ENCODE results near the gene PLAAT1.

Gene PLAAT1

GRCh38 chr3:193295985-193296384 lies 55.0 kb downstream of the PLAAT1 start:
- H3K9me3 ChIP-seq (ENCODE audit: low read length) = no peaks in the 10 kb centered on the region
- TF ChIP-seq CTCF (IDR thresholded peaks at IDR 0.05; ENCODE audit: low read length) = no peak
- TF ChIP-seq EZH2 (IDR thresholded peaks at IDR 0.05; ENCODE audit: borderline replicate concordance, low read length) = no peak
- no peak overlapping the region for H3K9ac ChIP-seq (ENCODE audit: low read length)
- no peak overlapping the region for H3K4me3 ChIP-seq (ENCODE audit: low read depth, low read length, poor library complexity, severe bottlenecking)
- H3F3A ChIP-seq (ENCODE audit: insufficient read depth, low read length) = no peaks in the 10 kb centered on the region
- H3K4me2 ChIP-seq (ENCODE audit: low read length) = no peak overlapping the region
- no peaks in the 10 kb centered on the region for H3K9me2 ChIP-seq (ENCODE audit: low read depth, low read length)
- no peak overlapping the region for H3K27ac ChIP-seq (ENCODE audit: low read depth, low read length, poor library complexity, severe bottlenecking)
- no peaks in the 10 kb centered on the region for H4K20me1 ChIP-seq (ENCODE audit: insufficient read depth, low read length)
- H3K36me3 ChIP-seq (ENCODE audit: insufficient read depth, low read length) = no peaks in the 10 kb centered on the region
- no peak overlapping the region for H2AFZ ChIP-seq (ENCODE audit: low read length)
- no peaks in the 10 kb centered on the region for H3K79me2 ChIP-seq (ENCODE audit: insufficient read depth, low read length)
- H3K4me1 ChIP-seq (ENCODE audit: insufficient read depth, low read length, severe bottlenecking) = no peaks in the 10 kb centered on the region
- no peaks in the 10 kb centered on the region for H3K27me3 ChIP-seq (ENCODE audit: insufficient read depth, low read length)

- no peak overlapping the region for H2AFZ ChIP-seq (ENCODE audit: low read length)
- no peak overlapping the region for H3K4me2 ChIP-seq (ENCODE audit: low read length)
- no peaks in the 10 kb centered on the region for H3K36me3 ChIP-seq (ENCODE audit: insufficient read depth, low read length)
- no peak overlapping the region for H3K9ac ChIP-seq (ENCODE audit: low read length)
- no peaks in the 10 kb centered on the region for H3K79me2 ChIP-seq (ENCODE audit: insufficient read depth, low read length)
- no peaks in the 10 kb centered on the region for H3K9me2 ChIP-seq (ENCODE audit: low read depth, low read length)
- no peak overlapping the region for H3K4me3 ChIP-seq (ENCODE audit: low read depth, low read length, poor library complexity, severe bottlenecking)
- no peak for TF ChIP-seq EZH2 (IDR thresholded peaks at IDR 0.05; ENCODE audit: borderline replicate concordance, low read length)
- no peak for TF ChIP-seq CTCF (IDR thresholded peaks at IDR 0.05; ENCODE audit: low read length)
- H3K4me1 ChIP-seq (ENCODE audit: insufficient read depth, low read length, severe bottlenecking) = no peaks in the 10 kb centered on the region
- H3K9me3 ChIP-seq (ENCODE audit: low read length) = no peaks in the 10 kb centered on the region
- no peaks in the 10 kb centered on the region for H3F3A ChIP-seq (ENCODE audit: insufficient read depth, low read length)
- no peaks in the 10 kb centered on the region for H3K27me3 ChIP-seq (ENCODE audit: insufficient read depth, low read length)
- H3K27ac ChIP-seq (ENCODE audit: low read depth, low read length, poor library complexity, severe bottlenecking) = no peak overlapping the region
- no peaks in the 10 kb centered on the region for H4K20me1 ChIP-seq (ENCODE audit: insufficient read depth, low read length)
These were observed 56.4 kb downstream of the PLAAT1 start for GRCh38 chr3:193297421-193297820.

GRCh38 chr3:193301433-193301832 lies 60.4 kb downstream of the PLAAT1 start:
- Histone ChIP-seq H3K27me3 (ENCODE audit: insufficient read depth, low read length) (no peaks in the 10 kb centered on the region), H3K4me2 (ENCODE audit: low read length) (no peak overlapping the region), H3K4me3 (ENCODE audit: low read depth, low read length, poor library complexity, severe bottlenecking) (no peak overlapping the region), H3K27ac (ENCODE audit: low read depth, low read length, poor library complexity, severe bottlenecking) (no peak overlapping the region), H3K9me2 (ENCODE audit: low read depth, low read length) (no peaks in the 10 kb centered on the region), H3K9ac (ENCODE audit: low read length) (no peak overlapping the region), H4K20me1 (ENCODE audit: insufficient read depth, low read length) (no peaks in the 10 kb centered on the region), H3K9me3 (ENCODE audit: low read length) (no peaks in the 10 kb centered on the region), H3F3A (ENCODE audit: insufficient read depth, low read length) (no peaks in the 10 kb centered on the region), H3K36me3 (ENCODE audit: insufficient read depth, low read length) (no peaks in the 10 kb centered on the region), H2AFZ (ENCODE audit: low read length) (no peak overlapping the region), H3K79me2 (ENCODE audit: insufficient read depth, low read length) (no peaks in the 10 kb centered on the region), H3K4me1 (ENCODE audit: insufficient read depth, low read length, severe bottlenecking) (no peaks in the 10 kb centered on the region)
- TF ChIP-seq CTCF (IDR thresholded peaks at IDR 0.05; ENCODE audit: low read length) = no peak
- no peak for TF ChIP-seq EZH2 (IDR thresholded peaks at IDR 0.05; ENCODE audit: borderline replicate concordance, low read length)
